Fibroblast of mammary gland (primary cell): ENCODE data around the gene EDN2.
A peak's percentile ranks its signal among the peaks of the same experiment; 100 is the strongest.

Experiments
- DNase-seq: peaks from one replicate; pipeline ENCODE4 v3.0.0-alpha.2; 2010; ENCODE audit warnings: low read depth
- H3K4me3 ChIP-seq: 2 replicates; pipeline ENCODE4 v1.5.1; 2011; ENCODE audit warnings: low read depth, mild to moderate bottlenecking, low read length, moderate library complexity; ENCODE audit not compliant: control insufficient read depth
- TF ChIP-seq, protein P1 (sequence below): conservative IDR thresholded peaks from 2 replicates; pipeline ENCODE4 v1.5.1; 2011; ENCODE audit warnings: low read depth, low read length, inconsistent platforms; ENCODE audit not compliant: control insufficient read depth, insufficient read depth

EDN2 gene

DNA sequence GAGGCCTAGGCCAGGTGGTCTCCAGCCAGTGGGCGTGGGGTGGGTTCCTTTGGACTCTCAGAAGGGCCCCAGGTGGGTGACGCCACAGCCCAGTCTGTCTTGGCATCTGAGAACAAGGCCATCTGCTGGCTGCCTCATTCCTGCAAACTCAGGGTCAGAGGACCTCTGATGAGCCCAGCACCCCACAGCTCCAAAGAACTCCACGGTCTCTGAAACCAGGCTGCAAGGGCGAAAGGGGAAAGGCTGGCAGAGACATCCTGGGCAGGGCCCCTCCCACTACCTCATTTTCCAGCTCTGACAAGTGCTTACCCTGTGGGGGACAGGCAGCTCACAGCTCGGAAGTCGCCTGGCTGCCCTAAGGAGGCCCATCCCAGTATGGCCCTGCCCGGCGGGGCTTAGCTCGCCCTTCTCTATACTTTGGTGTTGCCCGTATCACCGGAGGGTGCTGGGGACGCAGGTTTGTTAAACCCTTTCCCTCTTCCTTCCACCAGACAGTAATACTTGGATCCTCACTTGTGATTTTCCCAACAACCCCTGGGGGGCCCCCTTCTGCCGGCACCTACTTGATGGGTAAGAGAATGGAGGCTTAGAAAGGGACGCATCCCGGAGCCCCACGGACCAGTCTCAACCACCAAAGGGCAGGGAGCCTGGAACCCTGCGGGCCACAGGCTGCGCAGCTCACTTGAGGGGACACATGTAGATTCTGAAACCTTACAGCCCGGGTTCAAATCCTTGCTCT lies 10.9 kb upstream of the EDN2 start:
- TF ChIP-seq, protein P1, sequence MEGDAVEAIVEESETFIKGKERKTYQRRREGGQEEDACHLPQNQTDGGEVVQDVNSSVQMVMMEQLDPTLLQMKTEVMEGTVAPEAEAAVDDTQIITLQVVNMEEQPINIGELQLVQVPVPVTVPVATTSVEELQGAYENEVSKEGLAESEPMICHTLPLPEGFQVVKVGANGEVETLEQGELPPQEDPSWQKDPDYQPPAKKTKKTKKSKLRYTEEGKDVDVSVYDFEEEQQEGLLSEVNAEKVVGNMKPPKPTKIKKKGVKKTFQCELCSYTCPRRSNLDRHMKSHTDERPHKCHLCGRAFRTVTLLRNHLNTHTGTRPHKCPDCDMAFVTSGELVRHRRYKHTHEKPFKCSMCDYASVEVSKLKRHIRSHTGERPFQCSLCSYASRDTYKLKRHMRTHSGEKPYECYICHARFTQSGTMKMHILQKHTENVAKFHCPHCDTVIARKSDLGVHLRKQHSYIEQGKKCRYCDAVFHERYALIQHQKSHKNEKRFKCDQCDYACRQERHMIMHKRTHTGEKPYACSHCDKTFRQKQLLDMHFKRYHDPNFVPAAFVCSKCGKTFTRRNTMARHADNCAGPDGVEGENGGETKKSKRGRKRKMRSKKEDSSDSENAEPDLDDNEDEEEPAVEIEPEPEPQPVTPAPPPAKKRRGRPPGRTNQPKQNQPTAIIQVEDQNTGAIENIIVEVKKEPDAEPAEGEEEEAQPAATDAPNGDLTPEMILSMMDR: peak; percentile 12
- DNase-seq: no peak
- H3K4me3 ChIP-seq: no peak overlapping the region

- TF ChIP-seq, protein P1: no peak
- H3K4me3 ChIP-seq: no peak overlapping the region
- no peak for DNase-seq
Observed at GRCh38 chr1:41494351-41495209, 10.1 kb upstream of the EDN2 start.

GRCh38 chr1:41493626-41494350 lies 9.3 kb upstream of the EDN2 start:
- H3K4me3 ChIP-seq: no peak overlapping the region

GRCh38 chr1:41493117-41493536 lies 8.6 kb upstream of the EDN2 start:
- DNase-seq: peak; percentile 96

More at GRCh38 chr1:41493626-41494350, 9.3 kb upstream of the EDN2 start:
- TF ChIP-seq, protein P1: no peak
- DNase-seq: no peak

GRCh38 chr1:41492341-41492848 lies 7.9 kb upstream of the EDN2 start:
- DNase-seq: peak; percentile 33
- H3K4me3 ChIP-seq: no peak overlapping the region
- TF ChIP-seq, protein P1: peak; percentile 44

More at GRCh38 chr1:41493117-41493536, 8.6 kb upstream of the EDN2 start:
- TF ChIP-seq, protein P1: no peak
- H3K4me3 ChIP-seq: no peak overlapping the region

GRCh38 chr1:41490911-41491310 lies 6.4 kb upstream of the EDN2 start:
- H3K4me3 ChIP-seq: no peak overlapping the region
- no peak for DNase-seq
- TF ChIP-seq, protein P1: no peak
